Dermis blood vessel endothelial cell (primary cell): ENCODE data around the gene INTS6. TPM values are rescaled to one million over a fixed set of nuclear protein-coding genes. Genes with fewer than 3 reads are reported as not detected.
A peak's percentile ranks its signal among the peaks of the same experiment; 100 is the strongest.
"Not testable (repeated sequence)": the region's sequence is repeated elsewhere in the genome, so short reads cannot be mapped to it uniquely, and the experiment has no call there.

Source experiments
- DNase-seq: peaks from one replicate; pipeline ENCODE4 v3.0.0; 2010
- total RNA-seq: library from RNA; depleted of rRNA; stranded (reverse); fragments of >200 nt; gene quantifications from 2 replicates; pipeline ENCODE4 v1.2.3, GENCODE V29; 2014

The INTS6 gene
- total RNA-seq, 1 donor from 2014 or later: 52.1 TPM

- no peak for DNase-seq
Observed at GRCh38 chr13:51455532-51455931, 2.7 kb upstream of the INTS6 start.

- DNase-seq: peak; percentile 62
Observed at GRCh38 chr13:51453959-51454703, 1.3 kb upstream of the INTS6 start.

GRCh38 chr13:51453207-51453958, 547 bp upstream of the INTS6 start:
- no peak for DNase-seq

GRCh38 chr13:51451467-51452360, 1.1 kb downstream of the INTS6 start:
- DNase-seq: peak; percentile 85

GRCh38 chr13:51451134-51451466, 1.7 kb downstream of the INTS6 start:
- no peak for DNase-seq

- no peak for DNase-seq
Observed at GRCh38 chr13:51449018-51449417, 3.8 kb downstream of the INTS6 start.

GRCh38 chr13:51444922-51445321, 7.9 kb downstream of the INTS6 start:
- DNase-seq: peak; percentile 37

- no peak for DNase-seq
Observed at GRCh38 chr13:51440381-51440780, 12.5 kb downstream of the INTS6 start.

- DNase-seq: no peak
Observed at GRCh38 chr13:51437550-51438127, 15.2 kb downstream of the INTS6 start.

GRCh38 chr13:51435002-51435578, 17.7 kb downstream of the INTS6 start:
- DNase-seq: peak; percentile 52

- no peak for DNase-seq
Observed at GRCh38 chr13:51432576-51432975, 20.3 kb downstream of the INTS6 start.

- no peak for DNase-seq
Observed at GRCh38 chr13:51426982-51427381, 25.9 kb downstream of the INTS6 start.

- no peak for DNase-seq
Observed at GRCh38 chr13:51425410-51426042, 27.3 kb downstream of the INTS6 start.

- DNase-seq: no peak
Observed at GRCh38 chr13:51423766-51424165, 29.1 kb downstream of the INTS6 start.

- no peak for DNase-seq
Observed at GRCh38 chr13:51422484-51422883, 30.4 kb downstream of the INTS6 start.

- no peak for DNase-seq
Observed at GRCh38 chr13:51420681-51421490, 31.9 kb downstream of the INTS6 start.

- DNase-seq: no peak
Observed at GRCh38 chr13:51419001-51419636, 33.7 kb downstream of the INTS6 start.

GRCh38 chr13:51417716-51418115, 35.1 kb downstream of the INTS6 start:
- no peak for DNase-seq

GRCh38 chr13:51416107-51416506, 36.7 kb downstream of the INTS6 start:
- no peak for DNase-seq

- not testable (repeated sequence) for DNase-seq
Observed at GRCh38 chr13:51415339-51415738, 37.5 kb downstream of the INTS6 start.

- DNase-seq: no peak
Observed at GRCh38 chr13:51412431-51412830, 40.4 kb downstream of the INTS6 start.
